GM18519 (cell line): Measurements from ENCODE around the gene ZNF3.

Experiments used
- ATAC-seq: cut with Tn5 transposase; IDR thresholded peaks from one replicate; pipeline ENCODE4 v1.9.1; 2021; ENCODE audit warnings: mild to moderate bottlenecking, moderate library complexity; ENCODE audit not compliant: unreplicated experiment, low FRiP score

Gene ZNF3

DNA sequence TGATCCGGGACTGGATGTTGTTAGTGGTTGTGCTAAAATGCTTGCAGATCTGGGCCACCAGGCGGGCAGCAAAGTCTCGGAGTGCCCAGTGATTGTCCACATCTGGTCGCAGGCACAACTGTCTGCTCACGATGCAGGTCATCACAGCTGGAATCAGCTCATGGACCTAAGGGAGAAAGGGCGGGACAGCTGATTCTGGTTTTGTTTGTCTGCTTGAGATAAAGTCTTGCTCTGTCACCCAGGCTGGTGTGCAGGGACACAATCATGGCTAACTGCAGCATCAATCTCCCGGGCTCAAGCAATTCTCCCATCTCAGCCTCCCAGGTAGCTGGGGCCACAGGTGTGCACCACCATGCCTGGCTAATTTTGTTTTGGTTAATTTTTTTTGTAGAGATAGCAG, 29.6 kb upstream of the ZNF3 start:
- no peak for ATAC-seq

DNA sequence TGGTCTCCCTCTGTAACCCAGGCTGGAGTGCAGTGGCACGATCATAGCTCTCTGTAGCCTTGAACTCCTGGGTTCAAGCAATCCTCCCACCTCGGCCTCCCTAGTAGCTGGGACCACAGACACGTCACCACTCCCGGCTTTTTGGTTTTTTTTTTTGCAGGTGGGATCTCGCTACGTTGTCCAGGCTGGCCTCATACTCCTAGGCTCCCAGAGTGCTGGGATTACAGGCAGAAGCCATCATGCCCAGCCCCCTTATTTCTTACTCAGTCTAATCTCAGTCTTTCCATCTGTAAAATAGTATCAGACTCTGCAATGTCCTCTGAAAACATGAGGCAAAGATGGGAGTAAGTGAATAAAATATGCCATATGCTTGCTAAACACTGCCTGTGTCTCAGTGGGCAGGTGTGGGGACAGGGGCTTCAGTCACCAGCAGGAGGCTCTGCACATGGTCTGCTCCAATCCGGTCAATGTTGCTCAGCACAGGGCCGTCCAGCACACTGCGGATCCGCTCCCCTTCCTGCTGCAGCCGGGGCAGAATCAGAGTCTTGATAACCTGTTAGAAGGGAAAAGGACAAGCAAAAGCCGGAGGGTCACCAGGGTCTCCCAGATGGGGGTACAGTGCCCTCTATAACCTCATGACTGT, 28.1 kb upstream of the ZNF3 start:
- ATAC-seq, result no peak

DNA sequence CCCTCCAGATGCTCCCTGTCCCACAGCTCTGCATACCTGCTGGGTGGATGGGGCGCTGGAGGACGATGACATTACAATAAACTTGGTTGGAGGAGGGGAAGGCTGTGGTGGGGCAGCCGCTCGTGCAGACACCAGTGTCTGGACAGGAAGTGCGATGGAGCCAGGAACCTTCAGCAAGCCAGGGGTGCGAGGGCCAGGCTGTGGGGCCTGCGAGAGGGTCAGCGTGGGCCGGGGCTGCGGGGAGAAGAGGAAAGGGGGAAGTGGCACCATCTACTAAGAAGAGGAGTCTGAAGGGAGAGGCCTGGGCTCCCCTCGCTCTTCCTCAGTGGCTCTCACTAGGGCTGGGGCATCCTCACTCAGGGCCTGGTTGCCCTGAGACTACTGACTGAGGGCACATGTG, 26.4 kb upstream of the ZNF3 start:
- ATAC-seq, result no peak

DNA sequence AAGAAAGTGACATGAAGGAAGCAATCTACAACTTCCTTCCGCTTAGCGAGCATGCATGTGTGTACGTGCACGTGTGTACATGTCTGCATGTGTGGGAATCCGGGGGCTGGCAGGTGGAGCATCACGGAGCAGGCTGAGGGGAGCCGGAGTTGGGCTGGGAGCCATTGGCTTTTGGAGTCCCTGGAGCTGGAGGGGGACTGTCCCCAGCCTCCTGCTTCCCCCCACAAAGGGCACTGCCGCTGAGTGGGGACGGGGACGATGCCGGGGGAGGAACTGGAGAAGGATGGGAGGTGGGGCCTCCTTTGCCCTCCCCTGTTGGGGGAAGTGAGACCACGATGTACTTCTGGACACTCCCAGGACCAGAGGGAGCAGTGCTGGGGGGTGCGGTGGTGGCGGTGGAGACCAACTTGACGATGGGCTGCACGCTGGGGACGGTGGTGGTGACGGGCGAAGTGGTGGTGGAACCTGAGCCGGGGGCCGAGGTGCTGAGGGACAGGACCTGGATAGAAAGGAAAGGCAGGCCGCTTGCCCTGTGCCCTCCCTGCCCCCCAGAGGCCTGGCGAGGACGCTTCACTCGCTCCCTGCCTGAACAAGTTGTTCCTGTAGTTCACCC, 25.7 kb upstream of the ZNF3 start:
- no peak for ATAC-seq

DNA sequence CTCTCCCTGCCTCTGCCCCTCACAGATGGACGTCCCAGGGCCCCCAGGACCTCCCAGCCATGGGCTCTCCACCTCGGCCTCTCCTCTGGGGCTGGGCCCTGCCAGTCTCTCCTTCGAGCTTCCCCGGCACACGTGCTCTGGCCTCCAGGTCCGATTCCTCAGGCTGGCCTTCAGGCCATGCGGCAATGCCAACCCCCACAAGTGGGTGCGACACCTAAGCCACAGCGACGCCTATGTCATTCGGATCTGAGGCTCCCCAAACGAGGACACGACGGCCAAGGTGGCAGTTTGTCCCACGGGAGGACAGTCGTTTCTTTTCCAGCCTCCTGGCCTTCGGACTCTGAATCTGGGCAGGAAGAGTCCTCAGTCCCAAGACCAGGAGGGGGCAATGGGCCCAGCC, 25.1 kb upstream of the ZNF3 start:
- ATAC-seq, result no peak

DNA sequence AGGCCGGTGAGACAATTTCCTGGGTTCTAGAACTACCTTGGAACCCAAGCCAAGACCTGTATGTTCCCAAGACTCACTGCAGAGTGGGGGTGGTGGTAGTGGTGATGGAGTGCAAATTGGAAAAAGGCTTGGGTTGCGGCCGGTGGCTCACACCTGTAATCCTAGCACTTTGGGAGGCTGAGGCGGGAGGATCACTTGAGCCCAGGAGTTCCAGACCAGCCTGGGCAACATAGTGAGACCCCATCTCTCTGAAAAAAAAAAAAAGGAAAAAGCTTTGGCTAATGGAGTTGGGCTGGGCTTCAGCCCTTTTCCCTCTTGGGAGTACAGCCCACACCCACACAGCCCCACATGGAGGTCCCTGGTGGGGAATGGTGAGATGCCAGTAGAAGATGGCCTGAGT, 24.0 kb upstream of the ZNF3 start:
- ATAC-seq, result no peak

DNA sequence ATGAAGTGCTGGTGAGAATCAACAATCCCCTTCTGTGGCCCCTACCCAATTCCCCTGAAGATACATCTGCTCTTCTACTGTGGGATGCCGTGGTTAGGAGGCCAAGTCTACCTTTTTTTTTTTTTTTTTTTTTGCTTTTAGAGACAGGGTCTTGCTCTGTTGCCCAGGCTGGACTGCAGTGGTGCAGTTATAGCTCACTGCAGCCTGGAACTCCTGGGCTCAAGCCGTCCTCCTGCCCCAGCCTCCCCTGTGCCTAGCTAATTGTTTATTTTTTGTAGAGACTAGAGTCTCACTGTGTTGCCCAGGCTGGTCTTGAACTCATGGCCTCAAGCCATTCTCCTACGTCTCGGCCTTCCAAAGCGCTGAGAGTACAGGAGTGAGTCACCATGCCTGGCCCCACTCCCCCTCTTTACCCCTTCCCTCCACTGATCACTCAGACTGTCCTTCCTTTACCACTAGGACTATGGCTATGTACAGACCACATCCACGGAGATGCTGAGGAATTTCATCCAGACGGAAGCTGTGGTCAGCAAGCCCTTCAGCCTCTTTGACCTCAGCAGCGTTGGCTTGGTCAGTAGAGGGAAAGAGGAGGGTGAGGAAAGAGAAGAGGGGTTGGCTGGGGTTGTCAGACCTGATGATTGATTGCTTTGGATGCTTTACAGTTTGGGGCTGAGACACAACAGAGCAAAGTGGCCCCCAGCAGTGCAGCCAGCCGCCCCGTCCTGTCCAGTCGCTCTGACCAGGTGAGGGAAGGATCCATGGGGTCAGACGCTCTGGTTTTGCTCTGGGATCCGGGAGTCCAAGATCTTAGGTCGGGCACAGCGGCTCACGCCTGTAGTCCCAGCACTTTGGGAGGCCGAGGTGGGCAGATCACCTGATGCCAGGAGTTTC, 21.7 kb upstream of the ZNF3 start:
- ATAC-seq, result no peak

DNA sequence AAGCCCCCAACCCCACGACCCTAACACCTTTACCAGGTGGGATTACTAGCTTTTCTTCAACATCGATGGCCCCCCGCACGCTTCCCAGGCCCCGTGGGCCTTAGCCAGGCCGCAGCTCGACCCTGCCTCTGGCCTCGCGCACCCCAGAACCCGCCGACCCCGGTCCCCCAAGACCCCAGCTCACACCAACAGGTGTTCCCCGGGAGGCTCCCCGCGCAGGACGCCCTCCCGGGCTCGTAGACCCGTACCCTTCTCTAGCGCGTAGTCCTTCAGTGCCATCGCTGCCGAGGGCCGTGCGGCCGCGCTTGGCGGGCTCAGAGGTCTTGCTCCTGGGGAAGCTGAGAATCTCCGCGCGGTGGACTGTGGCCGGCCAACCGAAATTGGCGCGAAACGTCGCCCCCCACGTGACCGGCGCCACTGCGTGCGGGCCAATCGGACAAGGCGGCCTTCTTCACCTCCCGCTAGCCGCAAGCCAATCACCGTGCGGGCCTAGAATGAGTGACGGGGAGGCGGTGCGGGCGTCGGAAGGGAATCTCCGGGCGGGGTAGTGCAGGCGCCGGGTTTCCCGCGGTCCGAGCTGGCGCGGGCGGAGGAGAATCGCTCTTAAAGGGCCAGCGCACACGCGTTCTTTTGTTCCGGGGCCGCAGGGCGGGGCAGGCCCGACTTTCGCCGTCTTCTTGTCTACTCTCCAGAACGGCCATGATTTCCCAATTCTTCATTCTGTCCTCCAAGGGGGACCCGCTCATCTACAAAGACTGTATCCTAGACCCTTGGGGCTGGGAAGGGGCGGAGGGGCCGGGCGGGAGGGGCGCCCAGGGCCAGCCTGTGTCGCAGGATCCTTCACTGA, 19.7 kb upstream of the ZNF3 start, which contains the start of the genes AP4M1 and MCM7:
AP4M1 (plus strand) TSS at position 628 of the 847 bp plus-strand sequence; CDS start at position 700, 72 bp downstream.
MCM7 (minus strand) TSS at position 382 of the 847 bp plus-strand sequence; CDS start at position 279, 103 bp downstream.
- ATAC-seq, result peak; percentile 56

DNA sequence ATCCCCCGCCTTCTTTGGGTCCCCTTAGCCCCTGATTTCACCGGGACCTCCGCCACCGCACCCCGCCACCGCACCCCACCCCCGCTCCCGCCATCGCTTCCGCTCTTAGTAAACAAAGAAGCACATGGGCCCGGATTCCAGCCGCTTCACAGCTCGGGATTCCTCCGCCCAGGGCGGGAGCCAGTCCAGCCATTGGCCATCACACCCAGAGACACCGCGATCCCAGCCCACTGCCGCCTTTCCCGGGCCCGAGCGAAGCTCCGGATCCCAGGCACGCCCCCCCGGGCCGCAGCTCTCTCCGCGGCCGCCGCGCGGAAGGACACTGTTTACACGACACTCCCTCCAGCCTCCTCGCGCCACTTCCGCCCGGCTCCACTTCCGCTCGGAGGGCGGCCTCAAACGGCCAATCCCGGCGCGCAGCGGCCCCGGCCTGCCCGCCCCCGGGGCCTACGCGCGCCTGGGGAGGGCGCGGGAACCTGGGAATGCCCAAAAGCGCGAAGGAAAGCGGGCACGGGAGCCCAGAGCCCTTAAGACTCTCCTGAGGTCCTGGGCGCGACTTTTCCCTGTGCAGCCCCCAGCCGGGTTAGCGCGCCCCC, 19.0 kb upstream of the ZNF3 start:
- no peak for ATAC-seq

DNA sequence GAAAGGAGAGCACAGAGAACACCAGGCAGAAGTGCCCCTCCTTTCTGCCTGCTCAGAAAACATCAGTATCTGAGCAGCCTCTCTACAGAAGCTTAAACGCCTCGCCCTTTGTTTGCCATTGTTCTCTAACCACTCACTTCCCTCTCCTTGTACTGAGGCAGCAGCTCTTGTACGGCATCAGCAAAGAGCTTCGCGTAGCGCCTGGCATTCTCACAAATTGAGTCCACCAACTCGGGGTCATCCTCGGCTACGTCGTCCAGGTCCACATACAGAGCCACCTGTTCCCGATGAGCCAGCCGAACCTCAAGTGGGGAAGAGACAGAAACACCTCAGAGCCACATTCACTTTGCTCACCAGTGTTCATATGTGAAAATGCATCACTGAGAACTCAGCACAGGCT, 17.9 kb upstream of the ZNF3 start:
- no peak for ATAC-seq

DNA sequence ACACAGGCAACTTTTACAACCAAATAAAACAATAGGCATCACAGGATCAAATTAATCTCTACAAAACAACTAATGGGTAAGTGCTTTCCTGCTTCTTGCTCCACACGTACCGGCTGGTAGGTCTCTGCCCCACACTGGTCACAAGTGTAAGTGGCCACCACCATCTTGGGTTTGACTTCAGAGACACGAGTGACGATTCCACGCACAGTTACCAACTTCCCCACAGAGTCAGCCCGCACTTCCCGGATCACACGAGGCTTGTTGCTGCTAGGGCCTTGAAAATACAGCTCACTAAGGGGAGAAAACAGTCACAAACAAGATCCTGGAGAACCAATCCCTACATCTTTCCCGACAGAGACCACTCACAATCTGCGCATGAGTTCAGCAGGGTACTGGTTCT, 17.4 kb upstream of the ZNF3 start:
- no peak for ATAC-seq

DNA sequence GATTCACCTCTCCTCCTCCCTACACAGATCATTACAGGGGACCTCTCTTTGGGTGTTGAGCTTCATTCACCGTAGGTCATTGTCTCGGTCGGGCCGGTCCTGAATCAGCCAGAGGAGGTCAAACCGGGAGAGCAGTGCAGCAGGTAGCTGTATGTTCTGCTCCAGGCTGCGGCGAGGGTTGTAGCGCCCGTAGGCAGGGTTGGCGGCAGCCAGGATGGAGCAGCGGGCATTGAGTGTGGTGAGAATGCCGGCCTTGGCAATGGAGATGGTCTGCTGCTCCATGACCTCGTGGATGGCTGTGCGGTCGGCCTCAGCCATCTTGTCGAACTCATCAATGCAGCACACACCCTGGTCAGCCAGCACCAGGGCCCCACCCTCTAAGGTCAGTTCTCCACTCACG, 14.2 kb upstream of the ZNF3 start:
- no peak for ATAC-seq

DNA sequence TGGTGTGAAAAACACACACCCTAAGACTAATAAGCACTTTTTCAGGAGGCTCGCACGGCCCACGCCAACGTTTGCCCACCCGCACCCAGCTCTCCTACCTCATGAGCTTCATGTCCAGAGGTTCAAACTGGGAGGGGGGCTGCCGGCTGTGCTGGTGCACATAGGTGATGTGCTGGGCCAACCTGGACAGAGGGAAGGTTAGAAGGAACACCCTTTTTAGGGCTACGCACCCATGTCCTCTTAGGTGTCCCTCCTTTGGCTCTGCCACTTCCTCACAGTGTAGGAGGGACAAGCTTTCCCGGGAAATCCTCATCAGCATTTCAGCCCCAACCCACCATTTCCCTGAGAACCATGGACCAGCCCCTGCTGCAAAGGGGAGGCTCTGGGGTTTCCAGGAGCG, 13.8 kb upstream of the ZNF3 start:
- ATAC-seq, result no peak

DNA sequence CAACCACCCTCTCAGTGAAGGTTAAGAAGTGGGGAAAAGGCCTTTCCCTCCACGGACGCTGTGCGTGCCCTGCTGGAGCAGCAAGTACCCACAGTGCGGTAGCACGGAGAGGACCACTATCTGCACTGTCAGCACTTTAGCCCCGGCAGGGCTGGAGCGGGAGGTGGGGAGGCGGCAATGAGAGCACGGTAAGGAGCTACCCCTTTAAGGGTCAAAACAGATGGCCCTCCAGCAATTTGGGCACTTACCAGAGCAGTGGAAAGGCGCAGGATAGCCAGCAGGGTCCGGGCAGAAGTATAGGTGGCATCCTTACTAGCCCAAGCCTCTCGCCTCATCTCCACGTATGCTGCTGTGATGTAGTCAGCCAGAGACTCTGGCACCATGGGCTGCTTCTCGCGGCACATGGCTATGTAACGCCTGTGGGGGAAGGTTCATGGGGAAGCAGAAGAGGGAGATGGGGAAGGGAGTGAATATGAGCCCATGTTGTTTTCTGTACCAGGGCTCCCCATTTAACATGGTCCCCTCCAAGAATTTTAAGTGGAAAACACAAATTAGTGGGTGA, 12.5 kb upstream of the ZNF3 start:
- ATAC-seq, result no peak

DNA sequence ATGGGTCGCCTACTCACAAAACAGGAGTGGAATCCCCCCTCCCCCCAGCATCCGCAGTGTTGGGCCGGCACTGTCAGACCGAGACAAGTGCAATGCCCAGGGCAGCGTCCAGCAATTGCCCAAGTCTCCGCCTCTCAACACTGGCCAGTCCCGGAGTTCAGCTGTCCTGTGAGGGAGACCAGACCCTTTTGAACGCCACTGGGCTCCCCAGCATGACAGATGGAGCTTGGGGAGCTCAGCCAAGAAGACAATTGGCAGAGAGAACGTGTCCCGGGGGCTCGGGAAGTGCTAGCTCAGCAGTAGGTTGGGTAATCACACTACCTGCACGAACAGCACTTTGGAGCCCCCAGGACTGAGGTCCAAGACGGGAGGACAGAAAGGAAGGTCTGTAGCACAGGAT, 12.0 kb upstream of the ZNF3 start:
- ATAC-seq, result no peak

DNA sequence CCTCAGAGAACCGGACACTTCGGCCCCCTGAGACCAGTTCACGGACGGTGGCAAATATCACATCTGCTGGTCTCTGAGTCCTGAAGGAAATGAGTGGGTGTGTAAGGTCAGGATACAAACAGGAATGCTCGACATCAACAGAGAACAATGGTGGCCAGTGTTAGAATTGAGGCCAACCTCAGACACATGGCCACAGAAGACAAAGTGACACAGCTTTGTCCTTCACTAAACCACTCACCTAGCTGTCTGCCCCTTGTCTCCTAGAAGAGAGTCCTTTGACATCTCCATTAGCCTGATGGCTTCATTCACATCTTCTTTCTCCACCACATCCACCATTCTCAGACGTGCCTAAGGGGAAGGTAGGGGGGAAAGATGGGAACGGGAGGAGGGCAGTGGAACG, 11.5 kb upstream of the ZNF3 start:
- ATAC-seq, result no peak

DNA sequence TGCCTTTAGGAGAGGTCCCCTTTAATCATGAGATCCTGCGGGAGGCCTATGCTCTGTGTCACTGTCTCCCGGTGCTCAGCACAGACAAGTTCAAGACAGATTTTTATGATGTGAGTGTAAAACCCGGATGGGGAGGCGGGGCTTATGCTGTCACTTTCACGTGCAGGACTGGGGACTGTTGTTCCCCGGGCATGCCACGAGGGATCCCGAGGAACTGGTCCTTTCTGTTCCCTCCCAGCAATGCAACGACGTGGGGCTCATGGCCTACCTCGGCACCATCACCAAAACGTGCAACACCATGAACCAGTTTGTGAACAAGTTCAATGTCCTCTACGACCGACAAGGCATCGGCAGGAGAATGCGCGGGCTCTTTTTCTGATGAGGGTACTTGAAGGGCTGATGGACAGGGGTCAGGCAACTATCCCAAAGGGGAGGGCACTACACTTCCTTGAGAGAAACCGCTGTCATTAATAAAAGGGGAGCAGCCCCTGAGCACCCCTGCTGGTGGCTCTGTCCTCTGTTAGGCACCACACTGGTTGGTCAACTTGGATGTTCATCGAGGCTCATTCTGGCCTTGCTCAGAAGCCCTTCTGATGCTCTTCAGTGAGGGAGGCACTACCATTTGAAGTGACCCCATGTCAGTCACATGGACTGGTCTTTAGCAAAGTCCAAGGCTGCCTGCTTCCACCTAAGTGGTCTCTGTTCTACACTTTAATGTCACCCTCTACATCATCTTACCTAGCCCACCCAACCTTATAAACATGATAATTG, 10.1 kb upstream of the ZNF3 start:
- no peak for ATAC-seq

DNA sequence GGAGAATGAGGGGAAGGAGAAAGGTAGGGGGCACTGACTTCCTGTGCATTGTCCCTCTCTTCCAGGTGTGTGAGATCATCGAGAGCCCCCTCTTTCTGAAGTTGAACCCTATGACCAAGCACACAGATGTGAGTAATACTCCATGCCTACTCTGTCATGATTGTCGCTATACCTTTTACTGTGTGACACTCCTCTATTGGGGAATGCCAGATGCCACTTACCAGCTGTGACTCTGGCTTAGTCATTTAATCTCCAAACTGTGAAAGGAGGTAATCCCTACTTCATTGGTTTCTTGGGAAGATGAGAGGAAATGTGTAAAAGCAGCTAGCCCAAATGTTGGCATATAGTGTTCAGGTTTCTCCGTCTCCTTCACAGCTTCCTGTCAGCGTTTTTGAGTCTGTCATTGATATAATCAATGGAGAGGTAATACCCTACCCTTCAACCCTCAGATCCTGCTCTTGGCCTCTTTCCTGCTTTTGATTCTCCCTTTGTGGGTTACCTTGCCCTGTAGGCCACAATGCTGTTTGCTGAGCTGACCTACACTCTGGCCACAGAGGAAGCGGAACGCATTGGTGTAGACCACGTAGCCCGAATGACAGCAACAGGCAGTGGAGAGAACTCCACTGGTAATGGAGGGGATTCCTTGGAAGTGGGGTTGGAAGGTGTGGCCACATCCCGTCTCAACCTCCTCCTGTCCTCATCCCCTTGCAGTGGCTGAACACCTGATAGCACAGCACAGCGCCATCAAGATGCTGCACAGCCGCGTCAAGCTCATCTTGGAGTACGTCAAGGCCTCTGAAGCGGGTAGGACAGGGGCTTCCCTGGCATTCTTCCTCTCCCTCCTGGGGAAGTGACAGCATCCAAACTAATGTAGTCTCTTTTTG, 9.2 kb upstream of the ZNF3 start:
- ATAC-seq, result no peak
